ENCODE data around the gene NFATC4.
A peak's percentile ranks its signal among the peaks of the same experiment; 100 is the strongest.

Gene NFATC4

GRCh38 chr14:24331731-24332267, 36.2 kb upstream of the NFATC4 start:
- Mint-ChIP-seq H3K27me3 (peaks cover 4 to 25% of the 10 kb centered on the region in 2 donors), H3K9me3 (no peaks in the 10 kb centered on the region), H3K36me3 (ENCODE audit: insufficient read depth) (peaks cover 28% of the 10 kb centered on the region), H3K27ac (peak overlapping the region; percentile 80 to 90), H3K4me3 (peak overlapping the region; percentile 77 to 92), H3K4me1 (ENCODE audit: low read depth in 2 of 2) (peaks cover 64 to 68% of the 10 kb centered on the region in 2 donors)
- DNase-seq (peak in 1 of 3 experiments; percentile 9), ATAC-seq (replicated peaks) (no peak)

GRCh38 chr14:24332268-24332993, 35.6 kb upstream of the NFATC4 start:
- Mint-ChIP-seq H3K9me3 (no peaks in the 10 kb centered on the region), H3K4me1 (ENCODE audit: low read depth in 2 of 2) (peaks cover 60 to 63% of the 10 kb centered on the region in 2 donors), H3K36me3 (ENCODE audit: insufficient read depth) (peaks cover 33% of the 10 kb centered on the region)

GRCh38 chr14:24334431-24335291, 33.3 kb upstream of the NFATC4 start, which contains the start of gene ADCY4:
ADCY4 (minus strand) TSS chr14:24335071; CDS start chr14:24334652, 419 bp downstream.
- no peaks in the 10 kb centered on the region for H3K9me3 Mint-ChIP-seq
- H3K27ac Mint-ChIP-seq: peak within 1 kb of the TSS in 1 of 2 donors; percentile 79
- DNase-seq (peak in 2 of 3 experiments; percentile 20 to 31), ATAC-seq (replicated peaks) (no peak)
- peaks cover 54 to 56% of the 10 kb centered on the region in 2 donors for H3K4me1 Mint-ChIP-seq (ENCODE audit: low read depth in 2 of 2)
- H3K27me3 Mint-ChIP-seq: peaks cover 4 to 25% of the 10 kb centered on the region in 2 donors
- H3K36me3 Mint-ChIP-seq (ENCODE audit: insufficient read depth): peaks cover 37% of the 10 kb centered on the region
- H3K4me3 Mint-ChIP-seq: peak within 1 kb of the TSS; percentile 77 to 92

More at GRCh38 chr14:24332268-24332993, 35.6 kb upstream of the NFATC4 start:
- ATAC-seq (replicated peaks): peak; percentile 70
- H3K27ac Mint-ChIP-seq: peak overlapping the region; percentile 80 to 90
- H3K4me3 Mint-ChIP-seq: peak overlapping the region; percentile 77 to 92
- DNase-seq: peak; percentile 86 to 87 (median 86)
- H3K27me3 Mint-ChIP-seq: peaks cover 4 to 25% of the 10 kb centered on the region in 2 donors

GRCh38 chr14:24335461-24336171, 32.4 kb upstream of the NFATC4 start:
- Mint-ChIP-seq H3K27me3 (peaks cover 4 to 25% of the 10 kb centered on the region in 2 donors), H3K4me3 (peak overlapping the region in 1 of 2 donors; percentile 38), H3K36me3 (ENCODE audit: insufficient read depth) (peaks cover 31% of the 10 kb centered on the region), H3K9me3 (no peaks in the 10 kb centered on the region), H3K27ac (no peak overlapping the region), H3K4me1 (ENCODE audit: low read depth in 2 of 2) (peaks cover 49 to 51% of the 10 kb centered on the region in 2 donors)
- no peak for ATAC-seq (replicated peaks)
- no peak for DNase-seq

GRCh38 chr14:24337144-24337823, 30.7 kb upstream of the NFATC4 start:
- Mint-ChIP-seq H3K27ac (no peak overlapping the region), H3K27me3 (peaks cover 9 to 25% of the 10 kb centered on the region in 2 donors), H3K36me3 (ENCODE audit: insufficient read depth) (peaks cover 25% of the 10 kb centered on the region), H3K4me3 (peak overlapping the region in 1 of 2 donors; percentile 90), H3K9me3 (no peaks in the 10 kb centered on the region), H3K4me1 (ENCODE audit: low read depth in 2 of 2) (peaks cover 33 to 38% of the 10 kb centered on the region in 2 donors)
- no peak for ATAC-seq (replicated peaks)
- DNase-seq: no peak

- DNase-seq: no peak
- Mint-ChIP-seq H3K27me3 (peaks cover 6 to 26% of the 10 kb centered on the region in 2 donors), H3K4me3 (peak overlapping the region; percentile 90), H3K9me3 (no peaks in the 10 kb centered on the region), H3K27ac (no peak overlapping the region), H3K36me3 (ENCODE audit: insufficient read depth) (peaks cover 20% of the 10 kb centered on the region), H3K4me1 (ENCODE audit: low read depth in 2 of 2) (peaks cover 29 to 36% of the 10 kb centered on the region in 2 donors)
- no peak for ATAC-seq (replicated peaks)
Measured at GRCh38 chr14:24337824-24338175, 30.2 kb upstream of the NFATC4 start.

GRCh38 chr14:24338843-24339242, 29.1 kb upstream of the NFATC4 start:
- H3K27me3 Mint-ChIP-seq: peaks cover 11 to 32% of the 10 kb centered on the region in 2 donors
- H3K4me1 Mint-ChIP-seq (ENCODE audit: low read depth in 2 of 2): peaks cover 25 to 32% of the 10 kb centered on the region in 2 donors
- H3K27ac Mint-ChIP-seq: peak overlapping the region; percentile 84 to 93

GRCh38 chr14:24339284-24340151, 28.5 kb upstream of the NFATC4 start, which contains the start of gene RIPK3:
RIPK3 (minus strand) TSS chr14:24339991; CDS start chr14:24339826, 165 bp downstream.
- DNase-seq: peak; percentile 52 to 65 (median 54)
- Mint-ChIP-seq H3K4me3 (peak within 1 kb of the TSS; percentile 90), H3K27ac (peak within 1 kb of the TSS; percentile 84 to 93), H3K36me3 (ENCODE audit: insufficient read depth) (peaks cover 15% of the 10 kb centered on the region), H3K27me3 (peaks cover 11 to 34% of the 10 kb centered on the region in 2 donors), H3K9me3 (no peaks in the 10 kb centered on the region), H3K4me1 (ENCODE audit: low read depth in 2 of 2) (peaks cover 25 to 32% of the 10 kb centered on the region in 2 donors)
- ATAC-seq (replicated peaks): peak; percentile 89

More at GRCh38 chr14:24338843-24339242, 29.1 kb upstream of the NFATC4 start:
- ATAC-seq (replicated peaks) (no peak), DNase-seq (no peak)
- Mint-ChIP-seq H3K9me3 (no peaks in the 10 kb centered on the region), H3K4me3 (peak overlapping the region; percentile 90), H3K36me3 (ENCODE audit: insufficient read depth) (peaks cover 15% of the 10 kb centered on the region)

- Mint-ChIP-seq H3K9me3 (no peaks in the 10 kb centered on the region), H3K27me3 (peaks cover 21 to 34% of the 10 kb centered on the region in 2 donors), H3K4me3 (peak overlapping the region in 1 of 2 donors; percentile 90), H3K27ac (no peak overlapping the region), H3K4me1 (ENCODE audit: low read depth in 2 of 2) (peaks cover 17 to 25% of the 10 kb centered on the region in 2 donors), H3K36me3 (ENCODE audit: insufficient read depth) (peaks cover 12% of the 10 kb centered on the region)
- DNase-seq (no peak), ATAC-seq (replicated peaks) (no peak)
Measured at GRCh38 chr14:24340606-24341005, 27.4 kb upstream of the NFATC4 start.

- ATAC-seq (replicated peaks) (no peak), DNase-seq (no peak)
- H3K4me1 Mint-ChIP-seq (ENCODE audit: low read depth in 2 of 2): peaks cover 13% of the 10 kb centered on the region in 2 donors
- H3K27me3 Mint-ChIP-seq: peaks cover 34 to 43% of the 10 kb centered on the region in 2 donors
- H3K4me3 Mint-ChIP-seq: no peak overlapping the region
- peaks cover 6% of the 10 kb centered on the region for H3K36me3 Mint-ChIP-seq (ENCODE audit: insufficient read depth)
- H3K9me3 Mint-ChIP-seq: no peaks in the 10 kb centered on the region
- H3K27ac Mint-ChIP-seq: no peak overlapping the region
Measured at GRCh38 chr14:24342889-24343288, 25.1 kb upstream of the NFATC4 start.

GRCh38 chr14:24343795-24344660, 24.0 kb upstream of the NFATC4 start:
- Mint-ChIP-seq H3K9me3 (no peaks in the 10 kb centered on the region), H3K4me1 (ENCODE audit: low read depth in 2 of 2) (peaks cover 5 to 6% of the 10 kb centered on the region in 2 donors), H3K27me3 (peaks cover 40 to 43% of the 10 kb centered on the region in 2 donors), H3K27ac (no peak overlapping the region), H3K4me3 (no peak overlapping the region), H3K36me3 (ENCODE audit: insufficient read depth) (no peaks in the 10 kb centered on the region)
- DNase-seq (no peak), ATAC-seq (replicated peaks) (no peak)

All from effector memory CD8-positive, alpha-beta T cell (primary cell).